Measurements from ENCODE around the gene FBXO11. TPM values are rescaled to one million over a fixed set of nuclear protein-coding genes. Genes with fewer than 3 reads are reported as not detected.
"Not testable (repeated sequence)": the region's sequence is repeated elsewhere in the genome, so short reads cannot be mapped to it uniquely, and the experiment has no call there.

Gene FBXO11
- total and polyA plus RNA-seq, 2 donors (not counting 1 experiment from before 2014, with no cell fraction given) = 37.7 to 81.6 TPM

DNA sequence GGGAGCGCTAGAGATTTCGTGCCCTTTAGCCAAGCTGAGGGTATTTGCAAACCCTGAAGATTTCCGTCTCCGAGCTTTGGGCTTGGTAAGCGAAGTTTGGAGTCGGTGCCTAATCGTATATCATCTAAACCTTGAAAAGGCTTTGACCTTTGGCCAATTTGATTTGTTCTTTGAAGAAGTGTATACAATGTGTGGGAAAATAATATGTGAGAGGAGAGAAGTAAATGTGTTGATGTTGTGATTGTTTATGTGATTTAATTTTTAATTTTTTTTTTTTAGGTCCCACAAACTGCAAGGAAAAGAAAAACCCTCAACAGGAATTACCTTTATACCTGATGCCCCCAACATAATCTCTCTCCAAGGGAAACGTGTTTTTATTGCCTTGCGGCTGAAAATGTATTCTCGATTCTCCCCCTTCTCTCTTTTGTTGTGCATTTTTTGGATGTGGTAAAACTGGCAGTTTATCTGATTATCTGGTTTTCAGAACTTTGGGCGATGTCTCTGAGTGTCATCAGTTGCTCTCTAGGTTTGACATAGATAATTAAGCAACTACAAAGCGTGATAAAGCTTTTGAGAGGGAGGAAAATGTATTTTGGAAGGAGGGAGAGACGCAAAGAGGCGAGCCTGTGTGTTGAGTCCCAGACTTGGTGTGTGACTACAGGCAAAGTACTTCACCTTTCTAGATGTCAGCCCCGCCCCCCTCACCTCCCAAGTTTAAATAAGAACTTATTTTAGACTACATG is 912 bp upstream of the FBXO11 start:
- Histone ChIP-seq H2AFZ (ENCODE audit: low read length) (peak overlapping the region; percentile 78), H3K4me2 (ENCODE audit: extremely low read depth, insufficient read depth, low read length) (peak overlapping the region; percentile 79), H3K4me1 (ENCODE audit: control insufficient read depth, extremely low read depth, insufficient read depth, low read length) (peaks cover 3% of the 10 kb centered on the region), H3K36me3 (ENCODE audit: control insufficient read depth, insufficient read depth, low read length) (no peaks in the 10 kb centered on the region), H3K27ac (ENCODE audit: insufficient read depth, low read length) (peak overlapping the region; percentile 86), H3K4me3 (replicated peaks in 1 of 4; ENCODE audit: control extremely low read depth in 1 of 4, insufficient read depth in 1 of 4, low read depth in 3 of 4, low read length in 4 of 4) (peak overlapping the region; percentile 63 to 89 (median 74)), H3K9ac (ENCODE audit: insufficient read depth, low read length) (peak overlapping the region; percentile 34), H3K27me3 (ENCODE audit: control insufficient read depth, insufficient read depth, low read length) (no peaks in the 10 kb centered on the region), H3K9me3 (ENCODE audit: control insufficient read depth, insufficient read depth, low read depth, low read length) (no peaks in the 10 kb centered on the region), H3K79me2 (ENCODE audit: control insufficient read depth, insufficient read depth, low read length) (peaks cover 31% of the 10 kb centered on the region), H4K20me1 (ENCODE audit: control insufficient read depth, extremely low read depth, insufficient read depth, low read length) (peaks cover 6% of the 10 kb centered on the region)
- TF ChIP-seq EZH2 (IDR thresholded peaks at IDR 0.05; ENCODE audit: low read length, missing control alignments) (no peak), CTCF (conservative IDR thresholded peaks at IDR 0.05 in 1 of 2, IDR thresholded peaks at IDR 0.05 in 1 of 2; ENCODE audit: low read depth in 1 of 2, low read length in 2 of 2) (no peak)
- no peak for DNase-seq (ENCODE audit: low read depth in 2 of 2)

GRCh38 chr2:47905386-47906156 is 727 bp downstream of the FBXO11 start:
- TF ChIP-seq CTCF (conservative IDR thresholded peaks at IDR 0.05 in 1 of 2, IDR thresholded peaks at IDR 0.05 in 1 of 2; ENCODE audit: low read depth in 1 of 2, low read length in 2 of 2) (no peak), EZH2 (IDR thresholded peaks at IDR 0.05; ENCODE audit: low read length, missing control alignments) (no peak)
- Histone ChIP-seq H3K36me3 (ENCODE audit: control insufficient read depth, insufficient read depth, low read length) (no peaks in the 10 kb centered on the region), H3K4me1 (ENCODE audit: control insufficient read depth, extremely low read depth, insufficient read depth, low read length) (peaks cover 3% of the 10 kb centered on the region), H3K9me3 (ENCODE audit: control insufficient read depth, insufficient read depth, low read depth, low read length) (no peaks in the 10 kb centered on the region), H3K27me3 (ENCODE audit: control insufficient read depth, insufficient read depth, low read length) (no peaks in the 10 kb centered on the region), H3K79me2 (ENCODE audit: control insufficient read depth, insufficient read depth, low read length) (peaks cover 48% of the 10 kb centered on the region), H3K4me2 (ENCODE audit: extremely low read depth, insufficient read depth, low read length) (no peak overlapping the region), H4K20me1 (ENCODE audit: control insufficient read depth, extremely low read depth, insufficient read depth, low read length) (peaks cover 6% of the 10 kb centered on the region), H3K4me3 (replicated peaks in 1 of 4; ENCODE audit: control extremely low read depth in 1 of 4, insufficient read depth in 1 of 4, low read depth in 3 of 4, low read length in 4 of 4) (peak overlapping the region; percentile 73 to 92 (median 80)), H3K9ac (ENCODE audit: insufficient read depth, low read length) (peak overlapping the region; percentile 89), H2AFZ (ENCODE audit: low read length) (no peak overlapping the region), H3K27ac (ENCODE audit: insufficient read depth, low read length) (peak overlapping the region; percentile 93)
- peak; percentile 57 to 63 for DNase-seq (ENCODE audit: low read depth in 2 of 2)

- no peaks in the 10 kb centered on the region for H3K27me3 ChIP-seq (ENCODE audit: control insufficient read depth, insufficient read depth, low read length)
- H3K4me1 ChIP-seq (ENCODE audit: control insufficient read depth, extremely low read depth, insufficient read depth, low read length) = peaks cover 3% of the 10 kb centered on the region
- peaks cover 63% of the 10 kb centered on the region for H3K79me2 ChIP-seq (ENCODE audit: control insufficient read depth, insufficient read depth, low read length)
- peaks cover 6% of the 10 kb centered on the region for H4K20me1 ChIP-seq (ENCODE audit: control insufficient read depth, extremely low read depth, insufficient read depth, low read length)
- no peaks in the 10 kb centered on the region for H3K36me3 ChIP-seq (ENCODE audit: control insufficient read depth, insufficient read depth, low read length)
- no peak for DNase-seq (ENCODE audit: low read depth in 2 of 2)
- TF ChIP-seq CTCF (conservative IDR thresholded peaks at IDR 0.05 in 1 of 2, IDR thresholded peaks at IDR 0.05 in 1 of 2; ENCODE audit: low read depth in 1 of 2, low read length in 2 of 2) (no peak), EZH2 (IDR thresholded peaks at IDR 0.05; ENCODE audit: low read length, missing control alignments) (no peak)
- H3K9ac ChIP-seq (ENCODE audit: insufficient read depth, low read length) = peak overlapping the region; percentile 89
- no peak overlapping the region for H2AFZ ChIP-seq (ENCODE audit: low read length)
- H3K4me2 ChIP-seq (ENCODE audit: extremely low read depth, insufficient read depth, low read length) = peak overlapping the region; percentile 97
- H3K4me3 ChIP-seq (replicated peaks in 1 of 4; ENCODE audit: control extremely low read depth in 1 of 4, insufficient read depth in 1 of 4, low read depth in 3 of 4, low read length in 4 of 4) = peak overlapping the region; percentile 42 to 92 (median 80)
- peak overlapping the region; percentile 93 for H3K27ac ChIP-seq (ENCODE audit: insufficient read depth, low read length)
- no peaks in the 10 kb centered on the region for H3K9me3 ChIP-seq (ENCODE audit: control insufficient read depth, insufficient read depth, low read depth, low read length)
Observed at GRCh38 chr2:47903781-47904490, 2.4 kb downstream of the FBXO11 start.

- not testable (repeated sequence) for H4K20me1 ChIP-seq (ENCODE audit: control insufficient read depth, extremely low read depth, insufficient read depth, low read length); DNase-seq (ENCODE audit: low read depth in 2 of 2); H3K27me3 ChIP-seq (ENCODE audit: control insufficient read depth, insufficient read depth, low read length); H3K36me3 ChIP-seq (ENCODE audit: control insufficient read depth, insufficient read depth, low read length); H2AFZ ChIP-seq (ENCODE audit: low read length); H3K27ac ChIP-seq (ENCODE audit: insufficient read depth, low read length); H3K4me1 ChIP-seq (ENCODE audit: control insufficient read depth, extremely low read depth, insufficient read depth, low read length); H3K9ac ChIP-seq (ENCODE audit: insufficient read depth, low read length); H3K9me3 ChIP-seq (ENCODE audit: control insufficient read depth, insufficient read depth, low read depth, low read length); H3K4me2 ChIP-seq (ENCODE audit: extremely low read depth, insufficient read depth, low read length)
- Histone ChIP-seq H3K79me2 (ENCODE audit: control insufficient read depth, insufficient read depth, low read length) (peaks cover 81% of the 10 kb centered on the region), H3K4me3 (replicated peaks in 1 of 4; ENCODE audit: control extremely low read depth in 1 of 4, insufficient read depth in 1 of 4, low read depth in 3 of 4, low read length in 4 of 4) (peak overlapping the region in 1 of 4 experiments; percentile 77)
Observed at GRCh38 chr2:47901892-47902291, 4.4 kb downstream of the FBXO11 start.

Measured in fibroblast of lung (primary cell).